GM18909 (cell line): ENCODE results near the gene EXOC3.
"Not testable (repeated sequence)": the region's sequence is repeated elsewhere in the genome, so short reads cannot be mapped to it uniquely, and the experiment has no call there.

Experiments used
- ATAC-seq: cut with Tn5 transposase; IDR thresholded peaks from one replicate; pipeline ENCODE4 v1.9.1; 2021; ENCODE audit warnings: mild to moderate bottlenecking; ENCODE audit not compliant: unreplicated experiment, poor library complexity

Gene EXOC3

GRCh38 chr5:442335-443238 is at the start of gene EXOC3:
Gene EXOC3, plus strand, starts transcription at chr5:443176. Its CDS starts 3,030 bp downstream, at chr5:446206.
- ATAC-seq, result peak; percentile 87

- ATAC-seq, result no peak
Measured at GRCh38 chr5:393846-394275, 49.1 kb upstream of the EXOC3 start.

GRCh38 chr5:394671-395155 is 48.3 kb upstream of the EXOC3 start:
- no peak for ATAC-seq

DNA sequence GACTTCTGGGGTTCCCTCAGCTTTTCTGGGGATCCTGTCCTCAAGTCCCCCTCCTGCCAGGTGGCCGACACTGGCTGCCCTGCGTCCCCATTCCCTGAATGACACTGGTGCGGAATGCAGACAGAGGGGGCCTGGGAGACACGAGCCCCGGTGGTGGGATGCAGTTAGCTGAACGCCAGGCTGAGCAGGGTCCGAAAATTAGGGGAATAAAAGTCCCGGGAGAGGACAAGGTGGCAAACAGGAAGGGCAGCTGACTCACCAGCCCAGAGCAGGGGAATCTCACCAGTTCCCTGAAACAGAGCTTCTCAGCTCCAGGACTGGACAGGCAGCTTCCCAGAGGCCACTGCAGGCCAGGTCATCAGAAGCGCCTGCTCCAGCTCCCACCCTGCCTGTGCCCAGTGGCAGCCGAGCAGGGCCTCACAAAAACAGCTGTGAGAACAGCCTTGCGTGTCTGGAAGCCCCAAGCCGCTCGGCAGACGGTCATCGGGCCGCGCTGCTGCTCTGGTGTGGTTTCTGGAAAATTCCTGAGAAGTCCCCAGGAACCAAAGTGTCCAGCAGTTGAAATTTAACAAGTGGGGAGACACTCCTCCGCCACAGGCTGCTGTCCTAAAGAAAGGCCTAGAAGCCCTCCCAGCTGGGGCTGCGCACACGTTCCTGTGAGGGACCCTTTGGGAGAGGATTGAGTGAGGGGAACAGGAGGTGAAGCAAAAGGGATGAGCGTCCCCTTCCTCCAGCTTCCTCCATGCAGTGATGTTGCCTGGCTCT is 47.6 kb upstream of the EXOC3 start:
- ATAC-seq, result no peak

DNA sequence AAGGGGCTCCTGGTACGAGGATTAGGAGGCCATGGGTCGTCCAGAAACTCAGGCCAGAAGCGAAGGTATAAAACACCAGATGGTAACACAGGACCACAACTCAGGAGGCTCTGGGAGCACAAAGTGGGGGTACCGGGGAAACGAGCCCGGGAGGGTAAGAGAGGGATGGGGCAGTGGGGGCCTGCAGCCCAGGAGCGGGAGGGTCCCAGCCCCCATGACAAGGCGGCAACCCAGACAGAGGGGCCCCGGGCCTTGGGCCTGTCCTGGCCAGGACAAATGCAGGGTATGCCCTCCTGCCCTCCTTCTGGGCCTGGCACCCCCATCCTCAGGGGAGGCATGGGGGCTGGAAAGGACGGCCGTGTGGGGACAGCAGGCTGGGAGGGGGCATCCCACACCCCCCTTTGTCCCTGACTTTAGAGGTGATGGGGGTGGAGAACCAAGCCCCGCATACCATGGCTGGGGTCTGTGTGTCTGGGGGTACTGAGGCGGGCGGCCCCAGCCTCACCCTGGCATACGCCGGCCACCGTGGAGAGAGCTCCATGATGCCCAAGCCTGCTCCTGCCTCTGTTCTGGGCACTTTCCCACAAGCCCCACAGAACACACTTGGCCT is 47.0 kb upstream of the EXOC3 start:
- ATAC-seq, result no peak

DNA sequence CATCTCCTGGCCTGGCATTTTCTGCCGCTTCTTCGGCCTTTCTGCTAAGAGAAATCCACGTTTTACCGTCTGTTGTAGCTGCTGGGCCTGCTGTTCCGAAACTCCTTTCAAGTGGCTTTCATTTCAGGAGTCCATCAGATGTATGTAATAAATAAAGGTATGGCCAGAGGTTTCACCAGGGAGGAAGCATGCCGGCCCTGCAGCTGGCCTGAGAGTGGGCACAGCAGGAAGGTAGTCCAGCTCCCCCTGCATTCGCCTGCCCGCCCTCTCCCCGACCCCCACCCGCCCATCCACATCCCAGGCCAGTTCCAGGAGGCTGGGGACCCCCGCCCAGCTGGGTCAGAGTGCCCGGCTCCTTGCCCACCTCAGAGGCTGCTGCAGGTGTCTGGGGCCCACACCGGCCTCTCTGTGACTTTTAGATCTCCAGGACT is 46.4 kb upstream of the EXOC3 start:
- no peak for ATAC-seq

DNA sequence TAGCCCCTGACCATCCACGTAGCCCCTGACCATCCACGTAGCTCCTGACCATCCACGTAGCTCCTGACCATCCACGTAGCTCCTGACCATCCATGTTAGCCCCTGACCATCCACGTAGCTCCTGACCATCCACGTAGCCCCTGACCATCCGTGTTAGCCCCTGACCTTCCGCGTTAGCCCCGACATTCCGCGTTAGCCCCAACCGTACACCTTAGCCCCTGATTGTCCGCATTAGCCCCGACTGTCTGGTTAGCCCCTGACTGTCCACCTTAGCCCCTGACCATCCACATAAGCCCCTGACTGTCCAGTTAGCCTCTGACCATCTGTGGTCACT is 44.9 kb upstream of the EXOC3 start:
- ATAC-seq, result not testable (repeated sequence)

GRCh38 chr5:398475-399295 is 44.3 kb upstream of the EXOC3 start:
- no peak for ATAC-seq

- ATAC-seq, result peak; percentile 82
Measured at GRCh38 chr5:399296-400281, 43.4 kb upstream of the EXOC3 start.

- ATAC-seq, result peak; percentile 23
Measured at GRCh38 chr5:400282-401145, 42.5 kb upstream of the EXOC3 start.

- no peak for ATAC-seq
Measured at GRCh38 chr5:401146-402034, 41.6 kb upstream of the EXOC3 start.

GRCh38 chr5:402219-402614 is 40.8 kb upstream of the EXOC3 start:
- ATAC-seq, result not testable (repeated sequence)

GRCh38 chr5:402615-403359 is 40.2 kb upstream of the EXOC3 start:
- no peak for ATAC-seq

- ATAC-seq, result no peak
Measured at GRCh38 chr5:403995-404394, 39.0 kb upstream of the EXOC3 start.

GRCh38 chr5:404666-405241 is 38.2 kb upstream of the EXOC3 start:
- no peak for ATAC-seq

- no peak for ATAC-seq
Measured at GRCh38 chr5:405421-405820, 37.6 kb upstream of the EXOC3 start.
